Osteocyte (in vitro differentiated cells): Measurements from ENCODE around the gene CLEC3B. TPM values are rescaled to one million over a fixed set of nuclear protein-coding genes. Genes with fewer than 3 reads are reported as not detected.

Experiments used
- DNase-seq: peaks from one replicate; pipeline ENCODE4 v3.0.0; 2021; ENCODE audit warnings: mixed read lengths; ENCODE audit not compliant: unreplicated experiment; ENCODE audit errors: extremely low spot score
- H3K27ac Mint-ChIP-seq: one replicate; pipeline ENCODE4 v1.8.0; 2021; ENCODE audit warnings: mild to moderate bottlenecking, mixed read lengths; ENCODE audit not compliant: unreplicated experiment
- H3K27me3 Mint-ChIP-seq: one replicate; pipeline ENCODE4 v1.8.0; 2021; ENCODE audit warnings: mixed read lengths; ENCODE audit not compliant: unreplicated experiment
- H3K36me3 Mint-ChIP-seq: one replicate; pipeline ENCODE4 v1.8.0; 2021; ENCODE audit warnings: mixed read lengths; ENCODE audit not compliant: unreplicated experiment
- H3K4me1 Mint-ChIP-seq: one replicate; pipeline ENCODE4 v1.8.0; 2021; ENCODE audit warnings: mixed read lengths; ENCODE audit not compliant: unreplicated experiment
- H3K4me3 Mint-ChIP-seq: one replicate; pipeline ENCODE4 v1.8.0; 2021; ENCODE audit warnings: mild to moderate bottlenecking, moderate library complexity, mixed read lengths; ENCODE audit not compliant: unreplicated experiment
- H3K9me3 Mint-ChIP-seq: one replicate; pipeline ENCODE4 v1.8.0; 2021; ENCODE audit warnings: mixed read lengths; ENCODE audit not compliant: unreplicated experiment
- total RNA-seq: library from RNA; stranded (reverse); gene quantifications from 2 replicates; pipeline ENCODE4 v1.2.1, GENCODE V29; 2021
- TF ChIP-seq, protein P1 (sequence below): fragments of 200-600 bp; sonication (generic); IDR thresholded peaks from 2 replicates; pipeline ENCODE4 v1.5.0; 2021; ENCODE audit warnings: antibody characterized with exemption, mild to moderate bottlenecking, moderate library complexity

CLEC3B gene
- total RNA-seq, 1 donor from 2014 or later = 181 TPM

DNA sequence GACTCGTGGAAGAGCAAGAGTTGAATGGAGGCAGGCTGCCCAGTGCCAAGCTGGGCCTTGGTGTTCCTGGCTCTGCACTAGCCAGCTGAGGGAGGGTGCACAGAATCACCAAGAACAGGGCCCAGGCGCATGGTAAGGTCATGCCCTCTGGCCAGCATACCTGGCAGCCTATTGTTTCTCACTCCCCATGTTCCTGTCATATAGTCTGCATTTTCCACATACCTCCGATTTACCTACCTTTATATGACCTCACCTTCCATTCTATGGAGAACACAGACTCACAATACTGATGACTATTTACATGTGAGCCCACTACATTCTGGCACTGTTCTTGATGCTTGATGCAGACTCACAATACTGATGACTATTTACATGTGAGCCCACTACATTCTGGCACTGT is 5.4 kb downstream of the CLEC3B start:
- Mint-ChIP-seq H3K36me3 (peaks cover 6% of the 10 kb centered on the region), H3K4me1 (peaks cover 67% of the 10 kb centered on the region), H3K27me3 (no peaks in the 10 kb centered on the region), H3K9me3 (no peaks in the 10 kb centered on the region), H3K4me3 (no peak overlapping the region), H3K27ac (no peak overlapping the region)
- no peak for DNase-seq
- TF ChIP-seq, protein P1, sequence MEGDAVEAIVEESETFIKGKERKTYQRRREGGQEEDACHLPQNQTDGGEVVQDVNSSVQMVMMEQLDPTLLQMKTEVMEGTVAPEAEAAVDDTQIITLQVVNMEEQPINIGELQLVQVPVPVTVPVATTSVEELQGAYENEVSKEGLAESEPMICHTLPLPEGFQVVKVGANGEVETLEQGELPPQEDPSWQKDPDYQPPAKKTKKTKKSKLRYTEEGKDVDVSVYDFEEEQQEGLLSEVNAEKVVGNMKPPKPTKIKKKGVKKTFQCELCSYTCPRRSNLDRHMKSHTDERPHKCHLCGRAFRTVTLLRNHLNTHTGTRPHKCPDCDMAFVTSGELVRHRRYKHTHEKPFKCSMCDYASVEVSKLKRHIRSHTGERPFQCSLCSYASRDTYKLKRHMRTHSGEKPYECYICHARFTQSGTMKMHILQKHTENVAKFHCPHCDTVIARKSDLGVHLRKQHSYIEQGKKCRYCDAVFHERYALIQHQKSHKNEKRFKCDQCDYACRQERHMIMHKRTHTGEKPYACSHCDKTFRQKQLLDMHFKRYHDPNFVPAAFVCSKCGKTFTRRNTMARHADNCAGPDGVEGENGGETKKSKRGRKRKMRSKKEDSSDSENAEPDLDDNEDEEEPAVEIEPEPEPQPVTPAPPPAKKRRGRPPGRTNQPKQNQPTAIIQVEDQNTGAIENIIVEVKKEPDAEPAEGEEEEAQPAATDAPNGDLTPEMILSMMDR = no peak

DNA sequence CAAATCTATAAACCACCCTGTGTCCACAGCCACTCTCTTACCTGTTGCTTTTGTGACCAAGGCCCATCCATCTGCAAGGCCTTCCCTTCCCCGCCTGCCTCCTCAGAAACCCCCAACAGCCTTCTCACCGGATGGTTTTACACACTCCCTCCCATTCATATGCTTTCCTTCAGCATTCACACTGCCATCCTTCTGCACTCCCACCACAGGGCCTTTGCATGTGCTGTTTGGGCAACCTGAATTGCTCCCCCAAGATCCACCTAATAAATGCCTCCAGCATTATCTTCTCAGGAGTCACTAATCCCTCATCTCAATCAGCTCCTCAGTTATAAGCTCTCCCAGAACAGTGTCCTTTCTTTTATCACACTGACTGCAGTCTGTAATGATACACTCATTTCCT is 6.0 kb downstream of the CLEC3B start:
- Mint-ChIP-seq H3K27me3 (no peaks in the 10 kb centered on the region), H3K27ac (peak overlapping the region; percentile 17), H3K4me1 (peaks cover 67% of the 10 kb centered on the region), H3K36me3 (peaks cover 6% of the 10 kb centered on the region), H3K9me3 (no peaks in the 10 kb centered on the region), H3K4me3 (no peak overlapping the region)
- DNase-seq = no peak
- TF ChIP-seq, protein P1 = no peak

DNA sequence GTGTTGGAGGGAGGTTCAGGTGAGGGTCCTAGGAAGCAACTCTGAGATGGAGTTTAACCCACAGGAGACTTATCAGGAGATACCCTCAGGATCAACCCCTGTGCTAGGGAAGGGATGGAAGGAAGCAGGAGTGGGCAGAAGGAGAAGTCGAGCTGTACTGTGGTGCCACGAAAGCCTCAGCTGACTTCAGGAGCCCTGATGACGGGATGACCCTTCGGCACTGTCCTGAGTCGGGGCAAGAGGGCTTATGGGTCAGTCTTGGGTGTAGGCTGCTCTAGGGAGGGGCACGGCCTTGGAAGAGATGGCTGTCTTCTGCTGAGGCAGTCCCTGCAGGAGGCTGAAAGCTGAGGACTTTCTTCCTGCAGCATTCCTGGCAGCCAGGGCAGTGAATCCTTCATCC is 7.7 kb downstream of the CLEC3B start:
- H3K9me3 Mint-ChIP-seq = no peaks in the 10 kb centered on the region
- DNase-seq = no peak
- H3K27ac Mint-ChIP-seq = peak overlapping the region; percentile 84
- TF ChIP-seq, protein P1 = no peak
- no peaks in the 10 kb centered on the region for H3K27me3 Mint-ChIP-seq
- no peak overlapping the region for H3K4me3 Mint-ChIP-seq
- peaks cover 6% of the 10 kb centered on the region for H3K36me3 Mint-ChIP-seq
- H3K4me1 Mint-ChIP-seq = peaks cover 58% of the 10 kb centered on the region

DNA sequence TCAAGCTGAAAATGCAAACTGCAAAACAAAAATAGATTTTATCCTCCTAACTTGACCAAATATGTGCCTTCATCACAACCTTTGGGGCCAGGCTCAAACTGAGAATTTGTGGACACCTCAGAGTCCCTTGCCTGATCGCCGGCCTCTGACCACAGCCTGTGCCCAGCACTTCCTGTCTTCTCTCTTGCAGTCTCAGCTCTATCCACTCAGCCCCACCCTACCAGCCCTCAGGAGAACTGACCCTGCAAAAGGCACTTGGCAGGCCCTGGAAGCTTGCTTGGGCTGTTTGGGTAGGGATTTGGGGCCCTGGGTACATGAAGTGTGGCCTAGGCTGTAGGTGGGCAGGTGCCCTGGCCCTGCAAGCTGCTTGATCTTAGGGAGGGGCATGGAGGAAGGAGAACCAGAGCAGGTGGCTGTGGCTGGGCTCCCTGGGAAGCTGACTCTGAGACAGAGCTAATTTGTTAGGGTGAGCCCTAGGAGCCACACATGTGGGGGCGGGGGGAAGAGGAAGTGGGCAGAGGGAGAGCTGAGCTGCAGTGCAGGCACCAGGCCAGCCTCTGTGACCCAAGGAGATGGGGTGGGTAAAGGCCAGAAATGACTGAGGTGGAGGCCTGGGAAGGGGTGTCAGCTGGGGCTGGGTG is 8.6 kb downstream of the CLEC3B start:
- TF ChIP-seq, protein P1 = no peak
- H3K36me3 Mint-ChIP-seq = peaks cover 6% of the 10 kb centered on the region
- peaks cover 50% of the 10 kb centered on the region for H3K4me1 Mint-ChIP-seq
- peak overlapping the region; percentile 84 for H3K27ac Mint-ChIP-seq
- H3K4me3 Mint-ChIP-seq = peak overlapping the region; percentile 51
- no peak for DNase-seq
- H3K9me3 Mint-ChIP-seq = no peaks in the 10 kb centered on the region
- H3K27me3 Mint-ChIP-seq = no peaks in the 10 kb centered on the region

DNA sequence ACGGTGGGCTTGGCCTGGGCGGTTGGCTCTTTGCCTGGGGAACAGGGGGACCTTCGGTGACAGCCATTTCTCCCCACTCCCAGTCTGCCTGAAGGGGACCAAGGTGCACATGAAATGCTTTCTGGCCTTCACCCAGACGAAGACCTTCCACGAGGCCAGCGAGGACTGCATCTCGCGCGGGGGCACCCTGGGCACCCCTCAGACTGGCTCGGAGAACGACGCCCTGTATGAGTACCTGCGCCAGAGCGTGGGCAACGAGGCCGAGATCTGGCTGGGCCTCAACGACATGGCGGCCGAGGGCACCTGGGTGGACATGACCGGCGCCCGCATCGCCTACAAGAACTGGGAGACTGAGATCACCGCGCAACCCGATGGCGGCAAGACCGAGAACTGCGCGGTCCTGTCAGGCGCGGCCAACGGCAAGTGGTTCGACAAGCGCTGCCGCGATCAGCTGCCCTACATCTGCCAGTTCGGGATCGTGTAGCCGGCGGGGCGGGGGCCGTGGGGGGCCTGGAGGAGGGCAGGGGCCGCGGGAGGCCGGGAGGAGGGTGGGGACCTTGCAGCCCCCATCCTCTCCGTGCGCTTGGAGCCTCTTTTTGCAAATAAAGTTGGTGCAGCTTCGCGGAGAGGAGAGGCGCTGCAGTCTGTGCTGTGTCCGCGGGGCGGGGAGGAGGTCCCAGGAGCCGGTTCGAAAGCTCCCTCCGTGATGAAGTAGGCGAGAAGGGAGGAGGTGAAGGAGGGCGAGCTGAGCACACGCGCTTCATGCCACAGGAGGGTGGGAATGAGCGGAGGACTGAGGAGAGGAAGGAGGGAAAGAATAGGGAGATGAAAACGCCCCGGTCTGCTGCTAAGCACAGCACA is 9.6 kb downstream of the CLEC3B start:
- DNase-seq = no peak
- Mint-ChIP-seq H3K9me3 (no peaks in the 10 kb centered on the region), H3K4me3 (peak overlapping the region; percentile 67), H3K27me3 (no peaks in the 10 kb centered on the region), H3K36me3 (peaks cover 6% of the 10 kb centered on the region), H3K4me1 (peaks cover 45% of the 10 kb centered on the region), H3K27ac (peak overlapping the region; percentile 95)
- TF ChIP-seq, protein P1 = no peak
